Measurements from ENCODE around the gene CD40.

CD40 gene

GRCh38 chr20:46123482-46124245 lies 5.5 kb downstream of the CD40 start:
- DNase-seq = no peak

- DNase-seq = no peak
Measured at GRCh38 chr20:46126440-46127056, 8.4 kb downstream of the CD40 start.

GRCh38 chr20:46127396-46128010 lies 9.4 kb downstream of the CD40 start:
- DNase-seq = no peak

- DNase-seq = no peak
Measured at GRCh38 chr20:46128310-46129151, 10.4 kb downstream of the CD40 start.

GRCh38 chr20:46129955-46130481 lies 11.9 kb downstream of the CD40 start:
- DNase-seq = no peak

GRCh38 chr20:46130534-46130933 lies 12.4 kb downstream of the CD40 start:
- DNase-seq = no peak

- no peak for DNase-seq
Measured at GRCh38 chr20:46131396-46131795, 13.3 kb downstream of the CD40 start.

- peak; percentile 70 for DNase-seq
Measured at GRCh38 chr20:46132705-46133120, 14.6 kb downstream of the CD40 start.

GRCh38 chr20:46133886-46134654 lies 16.0 kb downstream of the CD40 start:
- DNase-seq = no peak

- no peak for DNase-seq
Measured at GRCh38 chr20:46134716-46135115, 16.6 kb downstream of the CD40 start.

GRCh38 chr20:46135856-46136633 lies 17.9 kb downstream of the CD40 start:
- DNase-seq = no peak

- DNase-seq = no peak
Measured at GRCh38 chr20:46137816-46138215, 19.7 kb downstream of the CD40 start.

GRCh38 chr20:46139266-46139889 lies 21.3 kb downstream of the CD40 start:
- DNase-seq = no peak

GRCh38 chr20:46139908-46140482 lies 21.9 kb downstream of the CD40 start:
- no peak for DNase-seq

- DNase-seq = no peak
Measured at GRCh38 chr20:46142124-46142523, 24.0 kb downstream of the CD40 start.

- DNase-seq = no peak
Measured at GRCh38 chr20:46144432-46145025, 26.4 kb downstream of the CD40 start.

GRCh38 chr20:46145713-46146112 lies 27.6 kb downstream of the CD40 start:
- DNase-seq = no peak

- DNase-seq = no peak
Measured at GRCh38 chr20:46148313-46149208, 30.4 kb downstream of the CD40 start.

- DNase-seq = no peak
Measured at GRCh38 chr20:46150943-46151342, 32.8 kb downstream of the CD40 start.
